Caco-2 (cell line): ENCODE measurements around the gene PAGE4. TPM values are rescaled to one million over a fixed set of nuclear protein-coding genes. Genes with fewer than 3 reads are reported as not detected.

Experiments used
- BruUV-seq: library from RNA; stranded (reverse); fragments of 400-500 nt; replicated peaks from 2 replicates; lab custom pipeline; 2021; lab: Mats Ljungman, UMichigan
- CTCF ChIA-PET: fragments of 300-600 bp; sonication (Branson Sonifier 250); formaldehyde crosslinking; loops from one replicate; lab custom pipeline; 2022; ENCODE audit warnings: antibody characterized with exemption; lab: Charles Lee
- POLR2A ChIA-PET: fragments of 300-600 bp; sonication (Branson Sonifier 250); formaldehyde crosslinking; loops from one replicate; lab custom pipeline; 2022; ENCODE audit warnings: antibody characterized with exemption; lab: Charles Lee
- DNase-seq, 2 experiments: peaks; one replicate each; pipeline versions ENCODE4 v3.0.0 to v3.0.0-alpha.2; 2020 to 2022
- H3K27me3 ChIP-seq: replicated peaks from 2 replicates; pipeline ENCODE4 v1.6.0; 2011; ENCODE audit warnings: low read length; ENCODE audit not compliant: control insufficient read depth, insufficient read depth
- H3K36me3 ChIP-seq: 2 replicates; pipeline ENCODE4 v1.5.1; 2011; ENCODE audit warnings: low read length; ENCODE audit not compliant: control insufficient read depth, insufficient read depth
- H3K4me1 ChIP-seq: fragments of 250-450 bp; sonication (Bioruptor Pico); 2 replicates; pipeline ENCODE4 v1.5.1; 2020; ENCODE audit warnings: mild to moderate bottlenecking
- H3K4me3 ChIP-seq: 2 replicates; pipeline ENCODE4 v1.5.1; 2011; ENCODE audit warnings: low read depth, mild to moderate bottlenecking, control low read depth, low read length
- H3K9me3 ChIP-seq: fragments of 250-450 bp; sonication (Bioruptor Pico); 2 replicates; pipeline ENCODE4 v1.5.1; 2020; ENCODE audit warnings: mild to moderate bottlenecking, moderate library complexity
- H3K27ac Mint-ChIP-seq: one replicate; pipeline ENCODE4 v1.8.0; 2022; ENCODE audit warnings: mixed read lengths; ENCODE audit not compliant: unreplicated experiment
- H3K27me3 Mint-ChIP-seq: one replicate; pipeline ENCODE4 v1.8.0; 2022; ENCODE audit warnings: mixed read lengths; ENCODE audit not compliant: insufficient read depth, unreplicated experiment
- H3K36me3 Mint-ChIP-seq: one replicate; pipeline ENCODE4 v1.8.0; 2022; ENCODE audit warnings: mild to moderate bottlenecking, mixed read lengths; ENCODE audit not compliant: insufficient read depth, unreplicated experiment
- H3K4me1 Mint-ChIP-seq: one replicate; pipeline ENCODE4 v1.8.0; 2022; ENCODE audit warnings: low read depth, mixed read lengths; ENCODE audit not compliant: unreplicated experiment
- H3K4me3 Mint-ChIP-seq: one replicate; pipeline ENCODE4 v1.8.0; 2022; ENCODE audit warnings: mild to moderate bottlenecking, moderate library complexity, mixed read lengths; ENCODE audit not compliant: unreplicated experiment
- H3K9me3 Mint-ChIP-seq: one replicate; pipeline ENCODE4 v1.8.0; 2022; ENCODE audit warnings: mixed read lengths; ENCODE audit not compliant: unreplicated experiment
- intact Hi-C: fragments of 100-400 bp; cut with micrococcal nuclease; formaldehyde crosslinking; loops from one replicate; pipeline ENCODE4 v1.10.0; 2022; ENCODE audit not compliant: unreplicated experiment
- total RNA-seq: library from RNA; stranded (reverse); gene quantifications from 2 replicates; pipeline ENCODE4 v1.2.3, GENCODE V29; 2022
- TF ChIP-seq, protein P1 (sequence below), 2 experiments: fragments of 200-600 bp in 1 of 2; IDR thresholded peaks; 1 replicate in 1 of 2; 2 replicates in 1 of 2; pipeline versions ENCODE4 v1.5.1 to v1.8.0; 2011 to 2022; ENCODE audit warnings: antibody characterized with exemption in 1 of 2, control low read depth in 1 of 2, inconsistent platforms in 1 of 2, low read depth in 1 of 2, low read length in 1 of 2, mild to moderate bottlenecking in 1 of 2, moderate library complexity in 1 of 2; ENCODE audit not compliant: insufficient read depth in 1 of 2, severe bottlenecking in 1 of 2, unreplicated experiment in 1 of 2

PAGE4 gene
- total RNA-seq, 1 experiment from 2014 or later = 31.2 TPM

DNA sequence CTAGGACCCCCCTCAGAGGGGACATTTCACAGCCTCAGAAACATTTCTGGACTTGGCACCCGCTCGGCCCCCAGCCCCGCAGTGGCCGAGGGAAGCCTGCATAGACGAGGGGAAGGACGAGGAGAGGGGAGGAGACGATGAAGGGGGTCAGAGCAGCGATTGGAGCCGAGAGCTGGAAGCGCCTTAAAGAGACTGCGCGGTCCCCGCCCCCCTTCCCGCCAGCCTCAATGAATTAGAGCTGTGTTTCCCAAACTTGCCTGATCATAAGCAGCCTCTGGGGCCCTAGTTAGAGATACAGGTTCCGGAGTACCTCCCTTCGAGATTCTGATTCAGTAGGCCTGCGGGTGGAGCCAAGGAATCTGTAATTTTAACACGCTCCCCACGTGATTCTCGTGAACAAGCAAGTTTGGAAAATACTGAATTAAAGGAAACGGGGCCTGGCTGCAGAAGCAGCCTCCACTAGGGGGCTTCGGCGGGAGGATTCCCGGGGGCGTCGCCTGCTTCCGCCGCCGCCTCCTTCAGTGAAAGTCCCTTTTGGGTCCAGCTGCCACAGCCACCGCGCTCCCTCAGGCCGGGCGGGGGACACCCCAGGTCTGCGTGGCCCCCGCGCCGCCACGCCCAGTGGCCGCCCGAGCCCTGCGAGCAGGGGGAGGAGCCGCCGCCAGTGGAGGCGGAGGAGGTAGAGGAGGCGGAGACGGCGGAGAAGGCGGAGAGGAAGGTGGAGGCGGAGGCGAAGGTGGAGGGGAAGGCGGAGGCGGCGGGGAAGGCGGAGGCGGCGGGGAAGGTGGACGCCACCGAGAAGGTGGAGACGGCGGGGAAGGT lies 49.9 kb downstream of the PAGE4 start, which contains the start of gene USP27X:
Gene USP27X, plus strand, starts transcription at position 651 of the 822 bp plus-strand sequence. CDS start 824 bp downstream, outside the sequence.
- BruUV-seq = no TSS peak
- Mint-ChIP-seq H3K9me3 (no peaks in the 10 kb centered on the region), H3K4me1 (peaks cover 11% of the 10 kb centered on the region), H3K27ac (peak within 1 kb of the TSS; percentile 66), H3K27me3 (no peaks in the 10 kb centered on the region), H3K36me3 (peaks cover 7% of the 10 kb centered on the region), H3K4me3 (peak within 1 kb of the TSS; percentile 84)
- Histone ChIP-seq H3K36me3 (no peaks in the 10 kb centered on the region; the same call in 1 of the 2 replicates), H3K4me3 (peak within 1 kb of the TSS; percentile 73), H3K9me3 (no peaks in the 10 kb centered on the region), H3K4me1 (peaks cover 33% of the 10 kb centered on the region), H3K27me3 (no peaks in the 10 kb centered on the region)
- ChIA-PET POLR2A (interaction anchor here (0.5 kb wide), 1 partner anchor 40 kb away, joined by 3 read pairs; no protein-coding TSS in a partner anchor), CTCF (interaction anchor here (0.7 to 2.5 kb wide), 2 partner anchors 39 to 921 kb away, joined by 3 to 18 read pairs; no protein-coding TSS in a partner anchor)
- DNase-seq = peak; percentile 86 to 87
- TF ChIP-seq, protein P1, sequence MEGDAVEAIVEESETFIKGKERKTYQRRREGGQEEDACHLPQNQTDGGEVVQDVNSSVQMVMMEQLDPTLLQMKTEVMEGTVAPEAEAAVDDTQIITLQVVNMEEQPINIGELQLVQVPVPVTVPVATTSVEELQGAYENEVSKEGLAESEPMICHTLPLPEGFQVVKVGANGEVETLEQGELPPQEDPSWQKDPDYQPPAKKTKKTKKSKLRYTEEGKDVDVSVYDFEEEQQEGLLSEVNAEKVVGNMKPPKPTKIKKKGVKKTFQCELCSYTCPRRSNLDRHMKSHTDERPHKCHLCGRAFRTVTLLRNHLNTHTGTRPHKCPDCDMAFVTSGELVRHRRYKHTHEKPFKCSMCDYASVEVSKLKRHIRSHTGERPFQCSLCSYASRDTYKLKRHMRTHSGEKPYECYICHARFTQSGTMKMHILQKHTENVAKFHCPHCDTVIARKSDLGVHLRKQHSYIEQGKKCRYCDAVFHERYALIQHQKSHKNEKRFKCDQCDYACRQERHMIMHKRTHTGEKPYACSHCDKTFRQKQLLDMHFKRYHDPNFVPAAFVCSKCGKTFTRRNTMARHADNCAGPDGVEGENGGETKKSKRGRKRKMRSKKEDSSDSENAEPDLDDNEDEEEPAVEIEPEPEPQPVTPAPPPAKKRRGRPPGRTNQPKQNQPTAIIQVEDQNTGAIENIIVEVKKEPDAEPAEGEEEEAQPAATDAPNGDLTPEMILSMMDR (IDR thresholded peaks at IDR 0.05; ENCODE audit: insufficient read depth in 1 of 2, low read depth in 1 of 2, low read length in 1 of 2, severe bottlenecking in 1 of 2, unreplicated experiment in 1 of 2) = peak; percentile 42 to 64
- intact Hi-C loops = loop anchor here (1.0 to 2.0 kb wide), 2 partner anchors 44 to 202 kb away; partner anchors contain the start of gene CLCN5

DNA sequence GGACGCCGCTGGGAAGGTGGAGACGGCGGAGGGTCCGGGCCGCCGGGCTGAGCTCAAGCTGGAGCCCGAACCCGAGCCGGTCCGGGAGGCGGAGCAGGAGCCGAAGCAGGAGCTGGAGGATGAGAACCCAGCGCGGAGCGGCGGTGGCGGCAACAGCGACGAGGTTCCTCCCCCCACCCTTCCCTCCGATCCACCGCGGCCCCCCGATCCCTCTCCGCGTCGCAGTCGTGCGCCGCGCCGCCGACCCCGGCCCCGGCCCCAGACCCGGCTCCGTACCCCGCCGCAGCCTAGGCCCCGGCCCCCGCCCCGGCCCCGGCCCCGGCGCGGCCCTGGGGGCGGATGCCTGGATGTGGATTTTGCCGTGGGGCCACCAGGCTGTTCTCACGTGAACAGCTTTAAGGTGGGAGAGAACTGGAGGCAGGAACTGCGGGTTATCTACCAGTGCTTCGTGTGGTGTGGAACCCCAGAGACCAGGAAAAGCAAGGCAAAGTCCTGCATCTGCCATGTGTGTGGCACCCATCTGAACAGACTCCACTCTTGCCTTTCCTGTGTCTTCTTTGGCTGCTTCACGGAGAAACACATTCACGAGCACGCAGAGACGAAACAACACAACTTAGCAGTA lies 50.7 kb downstream of the PAGE4 start:
- no peaks in the 10 kb centered on the region for H3K27me3 Mint-ChIP-seq
- no TSS peak for BruUV-seq
- TF ChIP-seq, protein P1 (IDR thresholded peaks at IDR 0.05; ENCODE audit: insufficient read depth in 1 of 2, low read depth in 1 of 2, low read length in 1 of 2, severe bottlenecking in 1 of 2, unreplicated experiment in 1 of 2) = no peak
- H3K36me3 ChIP-seq = no peaks in the 10 kb centered on the region; the same call in 1 of the 2 replicates
- peak overlapping the region; percentile 66 for H3K27ac Mint-ChIP-seq
- intact Hi-C loops = loop anchor here (1.0 to 2.0 kb wide), 2 partner anchors 43 to 202 kb away; partner anchors contain the start of gene CLCN5
- H3K4me3 ChIP-seq = peak overlapping the region; percentile 73
- peaks cover 35% of the 10 kb centered on the region for H3K4me1 ChIP-seq
- no peaks in the 10 kb centered on the region for H3K9me3 Mint-ChIP-seq
- H3K4me1 Mint-ChIP-seq = peaks cover 15% of the 10 kb centered on the region
- ChIA-PET CTCF (interaction anchor here (0.7 kb wide), 1 partner anchor 921 kb away, joined by 3 read pairs; no protein-coding TSS in a partner anchor), POLR2A (no interaction called here)
- no peaks in the 10 kb centered on the region for H3K9me3 ChIP-seq
- H3K4me3 Mint-ChIP-seq = peak overlapping the region; percentile 84
- peaks cover 11% of the 10 kb centered on the region for H3K36me3 Mint-ChIP-seq
- no peak for DNase-seq
- H3K27me3 ChIP-seq = no peaks in the 10 kb centered on the region

DNA sequence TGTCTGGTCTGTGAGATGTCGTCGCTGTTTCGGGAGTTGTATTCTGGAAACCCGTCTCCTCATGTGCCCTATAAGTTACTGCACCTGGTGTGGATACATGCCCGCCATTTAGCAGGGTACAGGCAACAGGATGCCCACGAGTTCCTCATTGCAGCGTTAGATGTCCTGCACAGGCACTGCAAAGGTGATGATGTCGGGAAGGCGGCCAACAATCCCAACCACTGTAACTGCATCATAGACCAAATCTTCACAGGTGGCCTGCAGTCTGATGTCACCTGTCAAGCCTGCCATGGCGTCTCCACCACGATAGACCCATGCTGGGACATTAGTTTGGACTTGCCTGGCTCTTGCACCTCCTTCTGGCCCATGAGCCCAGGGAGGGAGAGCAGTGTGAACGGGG lies 51.6 kb downstream of the PAGE4 start:
- H3K9me3 ChIP-seq = no peaks in the 10 kb centered on the region
- Mint-ChIP-seq H3K9me3 (no peaks in the 10 kb centered on the region), H3K36me3 (peaks cover 11% of the 10 kb centered on the region), H3K27me3 (no peaks in the 10 kb centered on the region), H3K4me3 (peak overlapping the region; percentile 84), H3K4me1 (peaks cover 15% of the 10 kb centered on the region), H3K27ac (no peak overlapping the region)
- peaks cover 35% of the 10 kb centered on the region for H3K4me1 ChIP-seq
- ChIA-PET CTCF (no interaction called here), POLR2A (no interaction called here)
- no peaks in the 10 kb centered on the region; the same call in 1 of the 2 replicates for H3K36me3 ChIP-seq
- TF ChIP-seq, protein P1 (IDR thresholded peaks at IDR 0.05; ENCODE audit: insufficient read depth in 1 of 2, low read depth in 1 of 2, low read length in 1 of 2, severe bottlenecking in 1 of 2, unreplicated experiment in 1 of 2) = no peak
- H3K27me3 ChIP-seq = no peaks in the 10 kb centered on the region
- intact Hi-C loops = no loop called here
- BruUV-seq = no TSS peak
- peak overlapping the region; percentile 73 for H3K4me3 ChIP-seq
- DNase-seq = no peak
